SU-DHL-6 (cell line): Measurements from ENCODE around the gene MYT1.

ENCODE experiments used
- H2AFZ ChIP-seq: fragments of 200-600 bp; sonication (generic); 2 replicates; pipeline ENCODE4 v1.6.1; 2014; ENCODE audit warnings: low read depth, mild to moderate bottlenecking, moderate library complexity, mixed read lengths, antibody characterized with exemption, low read length; ENCODE audit not compliant: severe bottlenecking
- H3F3A ChIP-seq: fragments of 200-600 bp; shearing (Covaris generic); 2 replicates; pipeline ENCODE4 v1.6.0; 2016; ENCODE audit warnings: antibody characterized with exemption, mild to moderate bottlenecking; ENCODE audit not compliant: insufficient read depth
- H3K27ac ChIP-seq: fragments of 200-600 bp; sonication (generic); 2 replicates; pipeline ENCODE4 v1.5.1; 2016; ENCODE audit warnings: low read depth, mild to moderate bottlenecking, low read length, moderate library complexity, mixed read lengths
- H3K27me3 ChIP-seq: fragments of 200-600 bp; sonication (generic), shearing (Covaris generic); 2 replicates; pipeline ENCODE4 v1.6.0; 2014; ENCODE audit warnings: mild to moderate bottlenecking, low read length
- H3K36me3 ChIP-seq: fragments of 200-600 bp; sonication (generic); 2 replicates; pipeline ENCODE4 v1.6.1; 2014; ENCODE audit warnings: mild to moderate bottlenecking, low read length, mixed read lengths
- H3K4me2 ChIP-seq: fragments of 300-600, 200-600 bp; shearing (Covaris generic), sonication (generic); 2 replicates; pipeline ENCODE4 v1.6.0; 2014; ENCODE audit warnings: low read length, low read depth, mild to moderate bottlenecking; ENCODE audit not compliant: poor library complexity, severe bottlenecking
- H3K4me3 ChIP-seq: fragments of 200-600 bp; sonication (generic); 2 replicates; pipeline ENCODE4 v1.5.1; 2014; ENCODE audit warnings: antibody characterized with exemption, low read length, mild to moderate bottlenecking, mixed read lengths; ENCODE audit not compliant: insufficient read depth, poor library complexity, severe bottlenecking
- H3K79me2 ChIP-seq: fragments of 200-600 bp; sonication (generic); 2 replicates; pipeline ENCODE4 v1.6.1; 2014; ENCODE audit warnings: mild to moderate bottlenecking, low read length, moderate library complexity; ENCODE audit not compliant: insufficient read depth
- H3K9ac ChIP-seq: fragments of 200-600 bp; sonication (generic); 2 replicates; pipeline ENCODE4 v1.7.0; 2014; ENCODE audit warnings: mild to moderate bottlenecking, low read length
- H3K9me2 ChIP-seq: fragments of 200-600 bp; sonication (generic); replicated peaks from 2 replicates; pipeline ENCODE4 v1.6.1; 2014; ENCODE audit warnings: low read length; ENCODE audit not compliant: insufficient read depth
- H3K9me3 ChIP-seq: fragments of 200-600 bp; sonication (generic); 2 replicates; pipeline ENCODE4 v1.6.1; 2014; ENCODE audit warnings: low read length, mixed read lengths; ENCODE audit not compliant: insufficient read depth
- H4K20me1 ChIP-seq: fragments of 200-600 bp; sonication (generic); 2 replicates; pipeline ENCODE4 v1.6.1; 2014; ENCODE audit warnings: low read depth, mild to moderate bottlenecking, antibody characterized with exemption, low read length, moderate library complexity, mixed read lengths
- CTCF ChIP-seq: fragments of 200-600 bp; sonication (generic); IDR thresholded peaks from one replicate; pipeline ENCODE4 v1.5.1; 2017; ENCODE audit warnings: antibody characterized with exemption, mild to moderate bottlenecking, low read length, moderate library complexity; ENCODE audit not compliant: insufficient read depth, poor library complexity, severe bottlenecking
- EZH2phosphoT487 ChIP-seq: fragments of 200-600 bp; sonication (generic), shearing (Covaris generic); conservative IDR thresholded peaks from 2 replicates; pipeline ENCODE4 v1.6.1; 2018; ENCODE audit warnings: mild to moderate bottlenecking, antibody characterized with exemption, low read length, moderate library complexity, mixed read lengths

Gene MYT1

GRCh38 chr20:64201653-64202052 lies 37.4 kb downstream of the MYT1 start:
- no peak overlapping the region for H3K4me3 ChIP-seq
- H3K79me2 ChIP-seq = no peaks in the 10 kb centered on the region
- no peak overlapping the region for H3K9ac ChIP-seq
- H3K36me3 ChIP-seq = no peaks in the 10 kb centered on the region
- H4K20me1 ChIP-seq = no peaks in the 10 kb centered on the region
- no peaks in the 10 kb centered on the region for H3K9me2 ChIP-seq
- H3K27ac ChIP-seq = no peak overlapping the region
- no peak overlapping the region for H3K4me2 ChIP-seq
- no peaks in the 10 kb centered on the region for H3F3A ChIP-seq
- TF ChIP-seq CTCF (no peak), EZH2phosphoT487 (no peak)
- H3K9me3 ChIP-seq = no peaks in the 10 kb centered on the region
- H2AFZ ChIP-seq = no peak overlapping the region
- H3K27me3 ChIP-seq = no peaks in the 10 kb centered on the region

GRCh38 chr20:64203037-64203777 lies 39.0 kb downstream of the MYT1 start:
- Histone ChIP-seq H3K79me2 (no peaks in the 10 kb centered on the region), H3K9me3 (no peaks in the 10 kb centered on the region), H3K9ac (no peak overlapping the region), H3K4me2 (no peak overlapping the region), H3K27ac (no peak overlapping the region), H4K20me1 (no peaks in the 10 kb centered on the region), H3F3A (no peaks in the 10 kb centered on the region), H2AFZ (no peak overlapping the region), H3K36me3 (no peaks in the 10 kb centered on the region), H3K27me3 (no peaks in the 10 kb centered on the region), H3K4me3 (no peak overlapping the region), H3K9me2 (no peaks in the 10 kb centered on the region)
- TF ChIP-seq CTCF (no peak), EZH2phosphoT487 (no peak)

- no peak overlapping the region for H2AFZ ChIP-seq
Measured at GRCh38 chr20:64205611-64206026, 41.4 kb downstream of the MYT1 start.

More at GRCh38 chr20:64205611-64206026, 41.4 kb downstream of the MYT1 start:
- no peaks in the 10 kb centered on the region for H3K36me3 ChIP-seq
- no peaks in the 10 kb centered on the region for H3K9me2 ChIP-seq
- no peaks in the 10 kb centered on the region for H3K27me3 ChIP-seq
- no peaks in the 10 kb centered on the region for H4K20me1 ChIP-seq
- H3K4me2 ChIP-seq = no peak overlapping the region
- no peak overlapping the region for H3K9ac ChIP-seq
- no peaks in the 10 kb centered on the region for H3F3A ChIP-seq
- TF ChIP-seq CTCF = no peak
- TF ChIP-seq EZH2phosphoT487 = no peak
- no peak overlapping the region for H3K27ac ChIP-seq
- no peak overlapping the region for H3K4me3 ChIP-seq
- no peaks in the 10 kb centered on the region for H3K9me3 ChIP-seq
- no peaks in the 10 kb centered on the region for H3K79me2 ChIP-seq
